SK-N-SH (cell line): ENCODE measurements around the gene CDH23. TPM values are rescaled to one million over a fixed set of nuclear protein-coding genes. Genes with fewer than 3 reads are reported as not detected.

Experiments used
- CTCF ChIA-PET: fragments of 300-600, 350-600 bp; formaldehyde crosslinking; extraction: SDS; loops from one replicate; lab custom pipeline; 2021; lab: Yijun Ruan, JAX
- POLR2A ChIA-PET: fragments of 350-600 bp; sonication (Branson Sonifier 250); formaldehyde crosslinking; extraction: SDS; loops from one replicate; lab custom pipeline; 2020; ENCODE audit warnings: antibody characterized with exemption, inconsistent platforms; lab: Yijun Ruan, JAX
- DNase-seq: peaks from one replicate; pipeline ENCODE4 v3.0.0; 2012
- H2AFZ ChIP-seq: fragments of 200-600 bp; sonication (generic); 2 replicates; pipeline ENCODE4 v1.8.1; 2016; ENCODE audit warnings: antibody characterized with exemption, mild to moderate bottlenecking, low read depth
- H3F3A ChIP-seq: fragments of 200-600 bp; sonication (generic); replicated peaks from 2 replicates; pipeline ENCODE3; 2016; ENCODE audit warnings: antibody characterized with exemption, mild to moderate bottlenecking; ENCODE audit not compliant: insufficient read depth
- H3K27ac ChIP-seq, 2 experiments: fragments of 200-500 bp in 1 of 2; fragments of 200-600 bp in 1 of 2; sonication (Bioruptor generic) in 1 of 2; sonication (generic), shearing (Covaris generic) in 1 of 2; 2 replicates each; pipeline versions ENCODE4 v1.5.1 to v1.6.1; 2014 to 2016; ENCODE audit warnings: low read depth in 2 of 2, inconsistent platforms in 1 of 2, low read length in 1 of 2, mild to moderate bottlenecking in 1 of 2, mixed read lengths in 1 of 2
- H3K27me3 ChIP-seq: fragments of 200-600 bp; sonication (generic), shearing (Covaris generic); 2 replicates; pipeline ENCODE4 v1.6.1; 2016; ENCODE audit warnings: mixed run types; ENCODE audit not compliant: insufficient read depth
- H3K36me3 ChIP-seq, 2 experiments: fragments of 200-500 bp in 1 of 2; fragments of 200-600 bp in 1 of 2; sonication (Bioruptor generic) in 1 of 2; sonication (generic) in 1 of 2; replicated peaks in 1 of 2; 2 replicates each; pipeline versions ENCODE3 to v1.5.1; 2014 to 2016; ENCODE audit warnings: low read length in 1 of 2, mild to moderate bottlenecking in 1 of 2; ENCODE audit not compliant: insufficient read depth in 2 of 2, control insufficient read depth in 1 of 2
- H3K4me1 ChIP-seq, 2 experiments: fragments of 200-500 bp in 1 of 2; fragments of 200-600 bp in 1 of 2; sonication (Bioruptor generic) in 1 of 2; sonication (generic), shearing (Covaris generic) in 1 of 2; 2 replicates each; pipeline versions ENCODE4 v1.5.1 to v1.6.1; 2014 to 2016; ENCODE audit warnings: low read depth in 1 of 2, low read length in 1 of 2, mixed run types in 1 of 2; ENCODE audit not compliant: insufficient read depth in 2 of 2, control insufficient read depth in 1 of 2
- H3K4me2 ChIP-seq: fragments of 200-600 bp; sonication (generic), shearing (Covaris generic); 2 replicates; pipeline ENCODE4 v1.6.1; 2017; ENCODE audit warnings: mixed run types
- H3K4me3 ChIP-seq, 2 experiments: fragments of 200-500 bp in 1 of 2; fragments of 200-600 bp in 1 of 2; sonication (Bioruptor generic) in 1 of 2; sonication (generic), shearing (Covaris generic) in 1 of 2; 2 replicates each; pipeline versions ENCODE4 v1.5.1 to v1.8.1; 2014 to 2016; ENCODE audit warnings: low read depth in 2 of 2, inconsistent platforms in 1 of 2, low read length in 1 of 2, mild to moderate bottlenecking in 1 of 2, mixed read lengths in 1 of 2, moderate library complexity in 1 of 2
- H3K79me2 ChIP-seq: fragments of 200-600 bp; sonication (generic); 2 replicates; pipeline ENCODE4 v1.8.1; 2017; ENCODE audit warnings: mild to moderate bottlenecking; ENCODE audit not compliant: insufficient read depth
- H3K9ac ChIP-seq: fragments of 200-600 bp; sonication (generic); 2 replicates; pipeline ENCODE4 v1.6.1; 2017; ENCODE audit warnings: mixed run types
- H3K9me2 ChIP-seq: fragments of 200-600 bp; sonication (generic); 2 replicates; pipeline ENCODE4 v1.6.1; 2017; ENCODE audit warnings: mixed run types
- H3K9me3 ChIP-seq: fragments of 200-600 bp; sonication (generic); 2 replicates; pipeline ENCODE4 v1.6.1; 2017; ENCODE audit warnings: mixed run types, mild to moderate bottlenecking, moderate library complexity
- H4K20me1 ChIP-seq: fragments of 200-600 bp; sonication (generic); 2 replicates; pipeline ENCODE4 v1.6.1; 2017; ENCODE audit warnings: mild to moderate bottlenecking, mixed run types; ENCODE audit not compliant: insufficient read depth
- CHD2 ChIP-seq: fragments of 150-350 bp; IDR thresholded peaks from 2 replicates; pipeline ENCODE4 v1.6.1; 2018; ENCODE audit warnings: low read length; ENCODE audit not compliant: partially characterized antibody
- ELF1 ChIP-seq: IDR thresholded peaks from 2 replicates; pipeline ENCODE4 v1.4.0; 2012
- EP300 ChIP-seq, 2 experiments: IDR thresholded peaks; 2 replicates each; pipeline versions ENCODE4 v1.4.0 to v1.6.1; 2012; ENCODE audit warnings: borderline replicate concordance in 1 of 2, low read depth in 1 of 2, low read length in 1 of 2
- EZH2phosphoT487 ChIP-seq: fragments of 200-600 bp; sonication (generic); IDR thresholded peaks from 2 replicates; pipeline ENCODE4 v1.6.1; 2017; ENCODE audit warnings: low read depth, mixed run types, mild to moderate bottlenecking, antibody characterized with exemption, moderate library complexity, borderline replicate concordance
- FOXJ3 ChIP-seq: sonication (generic); formaldehyde crosslinking; IDR thresholded peaks from 2 replicates; pipeline ENCODE4 v1.5.1; 2020; ENCODE audit warnings: mild to moderate bottlenecking, missing genetic modification reagents
- FOXM1 ChIP-seq: IDR thresholded peaks from 2 replicates; pipeline ENCODE4 v1.4.0; 2012; ENCODE audit warnings: low read depth, mild to moderate bottlenecking
- GATA2 ChIP-seq: sonication (generic); formaldehyde crosslinking; IDR thresholded peaks from 2 replicates; pipeline ENCODE4 v1.5.0; 2020; ENCODE audit warnings: mild to moderate bottlenecking, missing genetic modification reagents
- MEF2A ChIP-seq: IDR thresholded peaks from 2 replicates; pipeline ENCODE4 v1.4.0; 2012; ENCODE audit warnings: low read depth, borderline replicate concordance
- MXI1 ChIP-seq: IDR thresholded peaks from 2 replicates; pipeline ENCODE4 v1.6.1; 2012; ENCODE audit warnings: mild to moderate bottlenecking, low read depth, low read length, improper control_type of control experiment
- NFIC ChIP-seq: IDR thresholded peaks from 2 replicates; pipeline ENCODE4 v1.4.0; 2012; ENCODE audit warnings: borderline replicate concordance
- PBX3 ChIP-seq: IDR thresholded peaks from 2 replicates; pipeline ENCODE4; 2012
- POLR2AphosphoS5 ChIP-seq: IDR thresholded peaks from 2 replicates; pipeline ENCODE4 v1.6.1; 2012; ENCODE audit warnings: low read depth, low read length
- RCOR1 ChIP-seq: fragments of 150-350 bp; IDR thresholded peaks from 2 replicates; pipeline ENCODE4 v1.6.1; 2017; ENCODE audit warnings: antibody characterized with exemption, low read length
- RFX5 ChIP-seq: IDR thresholded peaks from 2 replicates; pipeline ENCODE4 v1.6.1; 2012; ENCODE audit warnings: mild to moderate bottlenecking, improper control_type of control experiment, low read length
- TEAD4 ChIP-seq: IDR thresholded peaks from 2 replicates; pipeline ENCODE4 v1.4.0; 2012; ENCODE audit warnings: mild to moderate bottlenecking, borderline replicate concordance; ENCODE audit not compliant: insufficient read depth
- USF1 ChIP-seq: IDR thresholded peaks from 2 replicates; pipeline ENCODE4 v1.4.0; 2012; ENCODE audit warnings: low read depth, borderline replicate concordance
- YY1 ChIP-seq: IDR thresholded peaks from 2 replicates; pipeline ENCODE4 v1.4.0; 2012; ENCODE audit warnings: low read depth, mild to moderate bottlenecking
- WGBS: methylation state at CpG from one replicate; pipeline ENCODE4 v1.1.6; 2017; ENCODE audit warnings: low lambda C conversion rate; 5-methylcytosine and 5-hydroxymethylcytosine counted together
- polyA plus RNA-seq, 3 experiments: library from polyadenylated mRNA; depleted of rRNA; stranded (reverse); fragments of >200 nt; gene quantifications; 2 replicates each; pipeline ENCODE4 v1.2.3, GENCODE V29; 2012
- TF ChIP-seq, protein P1 (sequence below): fragments of 150-350 bp; IDR thresholded peaks from 2 replicates; pipeline ENCODE4 v1.6.1; 2017; ENCODE audit warnings: antibody characterized with exemption, low read length, low read depth, borderline replicate concordance

The CDH23 gene
- polyA plus RNA-seq, 1 of the 3 experiments (the other 2 are of a cell fraction): 0.03 TPM

GRCh38 chr10:71375952-71376351 lies 20.8 kb upstream of the CDH23 start (continued):
- TF ChIP-seq ELF1 (no peak), MEF2A (no peak), USF1 (no peak)

DNA sequence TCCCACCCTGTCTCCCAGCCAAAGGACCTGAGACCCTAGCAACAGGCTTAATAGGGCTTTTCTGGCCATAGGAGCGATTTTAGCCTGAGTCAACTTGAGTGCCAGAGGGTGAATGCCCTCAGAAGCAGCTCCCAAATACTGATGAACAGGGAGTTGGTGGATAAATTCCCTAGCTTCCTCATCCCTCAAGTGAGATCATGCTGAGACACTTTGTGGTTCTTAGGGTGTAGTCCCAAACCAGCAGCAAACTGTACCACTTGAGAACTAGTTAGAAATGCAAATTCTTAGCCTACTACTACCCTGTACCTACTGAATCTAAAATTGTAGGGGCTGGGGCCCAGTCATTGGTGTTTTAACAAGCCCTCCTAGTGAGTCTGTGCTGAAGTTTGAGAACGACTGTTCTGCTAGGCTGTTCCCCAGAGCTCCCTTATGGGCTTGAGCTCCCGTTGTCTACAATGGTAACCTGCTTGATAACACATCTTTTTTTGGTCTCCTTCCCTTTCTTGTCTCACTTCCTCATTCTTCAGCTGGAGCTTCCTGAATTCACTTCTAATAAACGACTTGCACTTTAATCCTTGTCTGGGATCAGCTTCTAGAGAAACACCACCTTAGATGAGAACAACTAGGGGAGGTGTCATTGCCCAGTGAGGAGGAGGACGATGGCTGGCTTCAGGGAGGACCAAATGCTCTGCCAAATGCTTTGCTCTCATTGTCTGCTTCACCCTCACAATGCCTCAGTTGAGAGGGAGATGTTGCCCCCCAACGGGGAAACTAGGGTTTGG lies 18.2 kb upstream of the CDH23 start:
- Histone ChIP-seq H3K9ac (no peak overlapping the region), H3K9me3 (no peaks in the 10 kb centered on the region), H4K20me1 (no peaks in the 10 kb centered on the region), H3K9me2 (no peaks in the 10 kb centered on the region), H3K79me2 (no peaks in the 10 kb centered on the region), H3K36me3 (no peaks in the 10 kb centered on the region), H3K4me1 (peaks cover 0 to 3% of the 10 kb centered on the region in 2 experiments; a peak in 1 of 4 replicates), H3K4me3 (no peak overlapping the region), H3K4me2 (no peak overlapping the region), H2AFZ (no peak overlapping the region), H3F3A (peaks cover 3% of the 10 kb centered on the region), H3K27ac (no peak overlapping the region), H3K27me3 (no peaks in the 10 kb centered on the region)
- TF ChIP-seq EZH2phosphoT487 (no peak), FOXM1 (no peak), TEAD4 (no peak), MXI1 (no peak), EP300 (IDR thresholded peaks at IDR 0.05; ENCODE audit: borderline replicate concordance in 1 of 2, low read depth in 1 of 2, low read length in 1 of 2) (no peak)
- ChIA-PET POLR2A (interaction anchor here (1.1 to 1.8 kb wide), 2 partner anchors 8 to 60 kb away, joined by 3 to 6 read pairs; no protein-coding TSS in a partner anchor), CTCF (interaction anchor here (0.7 to 12.3 kb wide), 11 partner anchors 13 to 329 kb away, joined by 3 to 110 read pairs (median 6); partner anchors contain the start of gene CDH23)
- WGBS: 46% methylated on average over 6 of the region's 6 CpGs
- no peak for DNase-seq

- POLR2A ChIA-PET: interaction anchor here (1.8 kb wide), 1 partner anchor 61 kb away, joined by 6 read pairs; no protein-coding TSS in a partner anchor
- Histone ChIP-seq H4K20me1 (no peaks in the 10 kb centered on the region), H3K79me2 (no peaks in the 10 kb centered on the region), H3K9me3 (no peaks in the 10 kb centered on the region), H2AFZ (no peak overlapping the region), H3K4me1 (peaks cover 0 to 3% of the 10 kb centered on the region in 2 experiments; a peak in 1 of 4 replicates), H3K36me3 (no peaks in the 10 kb centered on the region), H3K4me3 (no peak overlapping the region), H3K9me2 (no peaks in the 10 kb centered on the region), H3K9ac (no peak overlapping the region), H3K27me3 (no peaks in the 10 kb centered on the region), H3K4me2 (no peak overlapping the region), H3K27ac (no peak overlapping the region), H3F3A (peaks cover 3% of the 10 kb centered on the region)
- no peak for DNase-seq
- CTCF ChIA-PET: interaction anchor here (1.0 to 12.3 kb wide), 9 partner anchors 10 to 329 kb away, joined by 3 to 110 read pairs (median 11); partner anchors contain the start of genes CDH23 and SLC29A3
- 71% methylated on average over 3 of the region's 3 CpGs for WGBS
- TF ChIP-seq RFX5: no peak
- no peak for TF ChIP-seq USF1
- TF ChIP-seq CHD2: no peak
- no peak for TF ChIP-seq EP300 (IDR thresholded peaks at IDR 0.05; ENCODE audit: borderline replicate concordance in 1 of 2, low read depth in 1 of 2, low read length in 1 of 2)
- TF ChIP-seq POLR2AphosphoS5: no peak
- TF ChIP-seq PBX3: no peak
- no peak for TF ChIP-seq RCOR1
- no peak for TF ChIP-seq NFIC
- TF ChIP-seq FOXM1: no peak
- TF ChIP-seq EZH2phosphoT487: no peak
- TF ChIP-seq, protein P1, sequence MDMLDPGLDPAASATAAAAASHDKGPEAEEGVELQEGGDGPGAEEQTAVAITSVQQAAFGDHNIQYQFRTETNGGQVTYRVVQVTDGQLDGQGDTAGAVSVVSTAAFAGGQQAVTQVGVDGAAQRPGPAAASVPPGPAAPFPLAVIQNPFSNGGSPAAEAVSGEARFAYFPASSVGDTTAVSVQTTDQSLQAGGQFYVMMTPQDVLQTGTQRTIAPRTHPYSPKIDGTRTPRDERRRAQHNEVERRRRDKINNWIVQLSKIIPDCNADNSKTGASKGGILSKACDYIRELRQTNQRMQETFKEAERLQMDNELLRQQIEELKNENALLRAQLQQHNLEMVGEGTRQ: no peak
- TF ChIP-seq FOXJ3 (CRISPR knock-in tag): no peak
- TF ChIP-seq MXI1: no peak
- no peak for TF ChIP-seq YY1
- TF ChIP-seq GATA2: no peak
Observed at GRCh38 chr10:71379118-71379766, 17.5 kb upstream of the CDH23 start.
